HS-5 (cell line): ENCODE results near the gene TDRD6.
"Not testable (repeated sequence)": the region's sequence is repeated elsewhere in the genome, so short reads cannot be mapped to it uniquely, and the experiment has no call there.

Source experiments
- DNase-seq: peaks from one replicate; pipeline ENCODE4 v3.0.0-alpha.2; 2012; ENCODE audit warnings: low read depth

TDRD6 gene

GRCh38 chr6:46743425-46744158 lies 55.9 kb downstream of the TDRD6 start:
- no peak for DNase-seq

GRCh38 chr6:46744159-46744725 lies 56.6 kb downstream of the TDRD6 start:
- DNase-seq = not testable (repeated sequence)

- no peak for DNase-seq
Observed at GRCh38 chr6:46745973-46746372, 58.3 kb downstream of the TDRD6 start.

GRCh38 chr6:46746696-46747095 lies 59.0 kb downstream of the TDRD6 start, which contains the start of gene ANKRD66:
Gene ANKRD66 (plus strand): TSS chr6:46746933. CDS start chr6:46751949, 5,016 bp downstream.
- no peak for DNase-seq

GRCh38 chr6:46748940-46749503 lies 61.3 kb downstream of the TDRD6 start:
- no peak for DNase-seq

- no peak for DNase-seq
Observed at GRCh38 chr6:46749731-46750130, 62.0 kb downstream of the TDRD6 start.

GRCh38 chr6:46751658-46752057 lies 64.0 kb downstream of the TDRD6 start:
- DNase-seq = no peak
